Adipocyte (in vitro differentiated cells): ENCODE data around the gene ST8SIA3.
"Not testable (repeated sequence)": the region's sequence is repeated elsewhere in the genome, so short reads cannot be mapped to it uniquely, and the experiment has no call there.

Experiments
- DNase-seq: peaks from one replicate; pipeline ENCODE4 v3.0.0-alpha.2; 2015; ENCODE audit warnings: low read depth
- H3K27me3 ChIP-seq: replicated peaks from 2 replicates; pipeline ENCODE4 v1.7.0; 2013; ENCODE audit warnings: mild to moderate bottlenecking, low read length, moderate library complexity; ENCODE audit not compliant: control insufficient read depth, insufficient read depth
- H3K36me3 ChIP-seq: 2 replicates; pipeline ENCODE4 v1.7.0; 2013; ENCODE audit warnings: low read length, mild to moderate bottlenecking, moderate library complexity; ENCODE audit not compliant: control insufficient read depth, insufficient read depth, severe bottlenecking
- H3K4me1 ChIP-seq: 2 replicates; pipeline ENCODE4 v1.7.0; 2013; ENCODE audit warnings: mild to moderate bottlenecking, low read length, moderate library complexity; ENCODE audit not compliant: control insufficient read depth, insufficient read depth
- H3K4me3 ChIP-seq: 2 replicates; pipeline ENCODE4 v1.7.0; 2013; ENCODE audit warnings: mild to moderate bottlenecking, low read length, moderate library complexity
- H3K9ac ChIP-seq: 2 replicates; pipeline ENCODE4 v1.7.0; 2013; ENCODE audit warnings: mild to moderate bottlenecking, low read length, moderate library complexity
- H3K9me3 ChIP-seq: 2 replicates; pipeline ENCODE4 v1.7.0; 2013; ENCODE audit warnings: mild to moderate bottlenecking, low read length, moderate library complexity; ENCODE audit not compliant: control insufficient read depth

Gene ST8SIA3

GRCh38 chr18:57366528-57367081, 14.2 kb downstream of the ST8SIA3 start:
- Histone ChIP-seq H3K4me1 (no peaks in the 10 kb centered on the region), H3K27me3 (peaks cover 4% of the 10 kb centered on the region), H3K9ac (no peak overlapping the region), H3K9me3 (peaks cover 7% of the 10 kb centered on the region), H3K36me3 (no peaks in the 10 kb centered on the region), H3K4me3 (no peak overlapping the region)
- no peak for DNase-seq

GRCh38 chr18:57372444-57372843, 20.1 kb downstream of the ST8SIA3 start:
- Histone ChIP-seq H3K4me3 (no peak overlapping the region), H3K4me1 (no peaks in the 10 kb centered on the region), H3K9ac (no peak overlapping the region), H3K9me3 (peaks cover 7% of the 10 kb centered on the region), H3K27me3 (no peaks in the 10 kb centered on the region), H3K36me3 (no peaks in the 10 kb centered on the region)
- DNase-seq = no peak

GRCh38 chr18:57373017-57373416, 20.7 kb downstream of the ST8SIA3 start:
- Histone ChIP-seq H3K27me3 (no peaks in the 10 kb centered on the region), H3K4me1 (no peaks in the 10 kb centered on the region), H3K9ac (no peak overlapping the region), H3K9me3 (peaks cover 3% of the 10 kb centered on the region), H3K36me3 (no peaks in the 10 kb centered on the region), H3K4me3 (no peak overlapping the region)
- no peak for DNase-seq

GRCh38 chr18:57376503-57376902, 24.1 kb downstream of the ST8SIA3 start:
- no peaks in the 10 kb centered on the region for H3K36me3 ChIP-seq
- H3K9ac ChIP-seq = no peak overlapping the region
- no peaks in the 10 kb centered on the region for H3K27me3 ChIP-seq
- no peaks in the 10 kb centered on the region for H3K4me1 ChIP-seq
- no peaks in the 10 kb centered on the region for H3K9me3 ChIP-seq
- no peak for DNase-seq
- no peak overlapping the region for H3K4me3 ChIP-seq

- Histone ChIP-seq H3K4me1 (no peaks in the 10 kb centered on the region), H3K4me3 (no peak overlapping the region), H3K36me3 (no peaks in the 10 kb centered on the region), H3K9ac (no peak overlapping the region), H3K27me3 (peaks cover 6% of the 10 kb centered on the region), H3K9me3 (no peaks in the 10 kb centered on the region)
- no peak for DNase-seq
These were observed 36.9 kb downstream of the ST8SIA3 start for GRCh38 chr18:57389271-57389670.

GRCh38 chr18:57390044-57390443, 37.7 kb downstream of the ST8SIA3 start:
- no peak overlapping the region for H3K9ac ChIP-seq
- no peaks in the 10 kb centered on the region for H3K9me3 ChIP-seq
- no peak overlapping the region for H3K4me3 ChIP-seq
- H3K4me1 ChIP-seq = no peaks in the 10 kb centered on the region
- H3K36me3 ChIP-seq = no peaks in the 10 kb centered on the region
- H3K27me3 ChIP-seq = peaks cover 6% of the 10 kb centered on the region
- no peak for DNase-seq

GRCh38 chr18:57394749-57395148, 42.4 kb downstream of the ST8SIA3 start:
- H3K9ac ChIP-seq, H3K27me3 ChIP-seq, H3K4me1 ChIP-seq: not testable (repeated sequence)

GRCh38 chr18:57396831-57397230, 44.5 kb downstream of the ST8SIA3 start:
- not testable (repeated sequence) for H3K36me3 ChIP-seq, H3K9ac ChIP-seq, DNase-seq, H3K4me3 ChIP-seq, H3K4me1 ChIP-seq, H3K27me3 ChIP-seq, H3K9me3 ChIP-seq

More at GRCh38 chr18:57394749-57395148, 42.4 kb downstream of the ST8SIA3 start:
- H3K4me3 ChIP-seq, DNase-seq, H3K36me3 ChIP-seq, H3K9me3 ChIP-seq: not testable (repeated sequence)

GRCh38 chr18:57397440-57398132, 45.2 kb downstream of the ST8SIA3 start:
- Histone ChIP-seq H3K9ac (no peak overlapping the region), H3K4me1 (no peaks in the 10 kb centered on the region), H3K4me3 (no peak overlapping the region), H3K36me3 (no peaks in the 10 kb centered on the region), H3K9me3 (no peaks in the 10 kb centered on the region), H3K27me3 (no peaks in the 10 kb centered on the region)
- DNase-seq = peak; percentile 4

GRCh38 chr18:57404345-57404744, 52.0 kb downstream of the ST8SIA3 start:
- H3K4me3 ChIP-seq = no peak overlapping the region
- no peak overlapping the region for H3K9ac ChIP-seq
- H3K9me3 ChIP-seq = peaks cover 7% of the 10 kb centered on the region
- H3K27me3 ChIP-seq = no peaks in the 10 kb centered on the region
- no peaks in the 10 kb centered on the region for H3K36me3 ChIP-seq
- no peak for DNase-seq
- H3K4me1 ChIP-seq = no peaks in the 10 kb centered on the region

GRCh38 chr18:57409650-57410049, 57.3 kb downstream of the ST8SIA3 start:
- H3K9me3 ChIP-seq = peaks cover 14% of the 10 kb centered on the region
- no peak overlapping the region for H3K4me3 ChIP-seq
- H3K36me3 ChIP-seq = no peaks in the 10 kb centered on the region
- no peak overlapping the region for H3K9ac ChIP-seq
- H3K4me1 ChIP-seq = no peaks in the 10 kb centered on the region
- no peaks in the 10 kb centered on the region for H3K27me3 ChIP-seq
- no peak for DNase-seq

GRCh38 chr18:57410749-57411148, 58.4 kb downstream of the ST8SIA3 start:
- Histone ChIP-seq H3K27me3 (no peaks in the 10 kb centered on the region), H3K9me3 (peaks cover 14% of the 10 kb centered on the region), H3K36me3 (no peaks in the 10 kb centered on the region), H3K4me1 (no peaks in the 10 kb centered on the region), H3K9ac (no peak overlapping the region), H3K4me3 (no peak overlapping the region)
- no peak for DNase-seq
